Kidney (tissue), 14 donors: ENCODE measurements around the gene S100Z. TPM values are rescaled to one million over a fixed set of nuclear protein-coding genes. Genes with fewer than 3 reads are reported as not detected.
"Not testable (repeated sequence)": the region's sequence is repeated elsewhere in the genome, so short reads cannot be mapped to it uniquely, and the experiment has no call there.

ENCODE experiments used
- DNase-seq, 5 donors: peaks; one replicate each; pipeline ENCODE4 v3.0.0-alpha.2; 2013 to 2020
- FAIRE-seq: peaks from 2 replicates; lab custom pipeline; 2012; peaks lifted over from hg19 to GRCh38; lab: Jason Lieb, UNC
- H3K27ac ChIP-seq, 2 donors: one replicate each; pipeline ENCODE4 v1.7.0; 2013; ENCODE audit warnings: low read depth in 2 of 2, low read length in 2 of 2, inconsistent platforms in 1 of 2
- H3K27me3 ChIP-seq: one replicate; pipeline ENCODE4 v1.7.1; 2013; ENCODE audit warnings: low read length, inconsistent platforms; ENCODE audit not compliant: control insufficient read depth, insufficient read depth
- H3K36me3 ChIP-seq, 3 donors: one replicate each; pipeline versions ENCODE4 v1.7.0 to v1.7.1; 2013; ENCODE audit warnings: low read length in 3 of 3, control low read depth in 1 of 3, inconsistent platforms in 1 of 3; ENCODE audit not compliant: insufficient read depth in 3 of 3, control insufficient read depth in 2 of 3
- H3K4me1 ChIP-seq, 3 donors: one replicate each; pipeline versions ENCODE4 v1.7.0 to v1.7.1; 2013; ENCODE audit warnings: low read length in 3 of 3, inconsistent platforms in 1 of 3, low read depth in 1 of 3; ENCODE audit not compliant: control insufficient read depth in 2 of 3, insufficient read depth in 2 of 3
- H3K4me3 ChIP-seq, 3 donors: one replicate each; pipeline versions ENCODE4 v1.7.0 to v1.8.1; 2013; ENCODE audit warnings: low read length in 3 of 3, control low read depth in 1 of 3, inconsistent platforms in 1 of 3
- H3K9ac ChIP-seq, 3 donors: one replicate each; pipeline versions ENCODE4 v1.7.0 to v1.7.1; 2013; ENCODE audit warnings: low read length in 3 of 3, control low read depth in 1 of 3, inconsistent platforms in 1 of 3
- H3K9me3 ChIP-seq, 3 donors: one replicate each; pipeline versions ENCODE4 v1.7.0 to v1.7.1; 2013; ENCODE audit warnings: low read length in 3 of 3, control low read depth in 1 of 3, inconsistent platforms in 1 of 3; ENCODE audit not compliant: control insufficient read depth in 2 of 3, insufficient read depth in 1 of 3
- CTCF ChIP-seq: IDR thresholded peaks from 3 replicates; pipeline ENCODE4 v1.5.1; 2012; ENCODE audit warnings: mild to moderate bottlenecking, moderate library complexity, borderline replicate concordance; ENCODE audit not compliant: insufficient read depth; ENCODE audit errors: extremely low read depth
- intact Hi-C: fragments of 100-400 bp; cut with DNase I; formaldehyde crosslinking; loops from one replicate; pipeline ENCODE4 v1.11.1; 2022
- polyA plus RNA-seq: library from polyadenylated mRNA; stranded (reverse); fragments of 350-450 nt; fragmentation: Illumina TruSeq; extraction: RNeasy Lipid Tissue Mini Kit (QIAGEN cat#74804); gene quantifications from one replicate; pipeline ENCODE4 v1.2.3, GENCODE V29; 2014; ENCODE audit warnings: low read depth, low replicate concordance; ENCODE audit not compliant: insufficient read depth
- total RNA-seq: library from RNA; stranded (reverse); fragmentation: NEBNext Ultra II Directional; extraction: Animal tissue kit (Norgen Biotek cat#: 25700); gene quantifications from one replicate; pipeline ENCODE4 v1.2.1, GENCODE V29; 2021
- donor health status: control.
- donor health status: control.
- donor health status: control.
- donor health status: control.
- donor health status: control.
- donor health status: DM: yes; HTN: yes; CAD: no.
- donor health status: Normal renal cell carcinoma (clear cell type).

S100Z gene
- total and polyA plus RNA-seq, 2 donors from 2014 or later, result 0.69 to 1.2 TPM

- no peak for TF ChIP-seq CTCF
- H3K4me1 ChIP-seq, result no peaks in the 10 kb centered on the region
- peaks cover 13% of the 10 kb centered on the region for H3K27me3 ChIP-seq
- FAIRE-seq (no peak), DNase-seq (peak in 1 of 5 donors; percentile 17)
- H3K9ac ChIP-seq, result peak overlapping the region in 2 of 3 donors; percentile 32 to 90
- no peaks in the 10 kb centered on the region for H3K9me3 ChIP-seq
- intact Hi-C loops, result no loop called here
- H3K36me3 ChIP-seq, result no peaks in the 10 kb centered on the region
- H3K27ac ChIP-seq, result peak overlapping the region; percentile 51 to 88
- H3K4me3 ChIP-seq, result peak overlapping the region; percentile 44 to 89 (median 73)
Measured at GRCh38 chr5:76820526-76820890, 29.3 kb upstream of the S100Z start.

GRCh38 chr5:76821136-76821535, 28.7 kb upstream of the S100Z start:
- Histone ChIP-seq H3K27ac (peak overlapping the region; percentile 21 to 45), H3K9ac (peak overlapping the region in 1 of 3 donors; percentile 90), H3K4me1 (no peaks in the 10 kb centered on the region), H3K9me3 (no peaks in the 10 kb centered on the region), H3K36me3 (no peaks in the 10 kb centered on the region), H3K4me3 (peak overlapping the region; percentile 30 to 89 (median 73)), H3K27me3 (peaks cover 13% of the 10 kb centered on the region)
- DNase-seq (no peak), FAIRE-seq (no peak)
- intact Hi-C loops, result no loop called here
- no peak for TF ChIP-seq CTCF

- H3K27ac ChIP-seq, H3K4me3 ChIP-seq, H3K4me1 ChIP-seq, H3K9me3 ChIP-seq, DNase-seq, FAIRE-seq, H3K9ac ChIP-seq, H3K36me3 ChIP-seq, intact Hi-C loops: not testable (repeated sequence)
- peaks cover 13% of the 10 kb centered on the region for H3K27me3 ChIP-seq
Measured at GRCh38 chr5:76822105-76822731, 27.6 kb upstream of the S100Z start.

- H3K36me3 ChIP-seq, H3K4me1 ChIP-seq, H3K27ac ChIP-seq, DNase-seq, intact Hi-C loops, H3K9me3 ChIP-seq, FAIRE-seq, H3K4me3 ChIP-seq, H3K27me3 ChIP-seq, H3K9ac ChIP-seq: not testable (repeated sequence)
Measured at GRCh38 chr5:76826416-76826815, 23.4 kb upstream of the S100Z start.
